ENCODE results near the gene CRLF1.

GRCh38 chr19:18594824-18595373 is 11.7 kb downstream of the CRLF1 start:
- no peak for TF ChIP-seq POLR2AphosphoS5 (IDR thresholded peaks at IDR 0.05; ENCODE audit: borderline replicate concordance, low read depth, low read length)
- TF ChIP-seq EZH2 (IDR thresholded peaks at IDR 0.05) = no peak
- TF ChIP-seq FOXP2 (optimal IDR thresholded peaks at IDR 0.05; ENCODE audit: control extremely low read depth, extremely low read length, insufficient read depth) = no peak
